ENCODE results near the gene BET1. TPM values are rescaled to one million over a fixed set of nuclear protein-coding genes. Genes with fewer than 3 reads are reported as not detected.
A peak's percentile ranks its signal among the peaks of the same experiment; 100 is the strongest.

The BET1 gene
- total and polyA plus RNA-seq, 2 donors: 33.2 to 39.5 TPM

DNA sequence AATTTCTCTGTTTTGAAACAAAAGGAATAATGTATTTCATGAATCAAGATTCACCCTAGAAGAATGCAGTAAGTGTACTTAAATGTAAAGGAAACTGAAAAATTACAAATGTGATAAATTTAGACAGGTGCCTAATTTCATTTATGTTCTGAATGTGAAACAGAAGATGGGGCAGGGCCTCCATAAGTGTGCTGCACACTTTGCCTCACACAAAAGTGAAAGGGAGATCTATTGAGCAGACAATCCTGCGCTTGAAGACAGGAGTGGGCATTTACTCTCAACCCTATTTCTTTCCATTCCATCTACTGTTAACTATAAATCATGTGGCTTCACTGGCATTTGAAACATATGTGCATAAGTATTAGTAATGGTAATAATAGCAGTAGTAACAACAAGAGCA, 46.4 kb downstream of the BET1 start:
- no peaks in the 10 kb centered on the region for H3K27me3 ChIP-seq (ENCODE audit: control insufficient read depth in 2 of 2, insufficient read depth in 1 of 2, low read length in 1 of 2)
- H3K27ac ChIP-seq (ENCODE audit: low read depth in 1 of 2, low read length in 1 of 2): no peak overlapping the region
- no peaks in the 10 kb centered on the region for H3K9me3 ChIP-seq (ENCODE audit: control insufficient read depth in 2 of 2, insufficient read depth in 1 of 2, low read length in 1 of 2)
- WGBS: 98% methylated on average over 1 of the region's 1 CpG
- no peak overlapping the region for H3K4me3 ChIP-seq (ENCODE audit: low read length in 2 of 2)
- no peaks in the 10 kb centered on the region for H3K4me1 ChIP-seq (ENCODE audit: control insufficient read depth in 2 of 2, insufficient read depth in 2 of 2, low read length in 2 of 2)
- no peaks in the 10 kb centered on the region for H3K36me3 ChIP-seq (ENCODE audit: control insufficient read depth in 2 of 2, insufficient read depth in 2 of 2, low read length in 1 of 2)
- DNase-seq (ENCODE audit: low read depth in 6 of 9, low spot score in 9 of 9): no peak

DNA sequence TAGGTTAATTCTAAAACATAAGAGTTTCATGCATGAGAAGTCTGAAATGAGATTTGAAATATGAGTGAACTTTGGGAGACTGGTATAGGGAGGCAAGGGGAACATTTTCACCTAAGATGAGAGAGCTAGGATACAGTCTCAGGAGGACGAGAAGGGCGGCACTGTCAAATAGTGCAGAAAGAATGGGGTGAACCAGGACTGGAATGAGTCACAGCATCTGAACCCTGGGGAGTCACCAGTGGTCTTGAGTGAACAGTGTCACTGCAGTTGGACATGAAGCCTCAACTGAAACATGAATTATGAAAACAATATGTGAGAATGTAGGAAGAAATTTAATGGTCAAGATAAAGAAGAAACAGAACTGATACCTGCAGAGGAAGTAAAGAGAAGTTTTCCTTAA, 48.9 kb downstream of the BET1 start:
- 94% methylated on average over 2 of the region's 2 CpGs for WGBS
- no peak overlapping the region for H3K27ac ChIP-seq (ENCODE audit: low read depth in 1 of 2, low read length in 1 of 2)
- no peak for DNase-seq (ENCODE audit: low read depth in 6 of 9, low spot score in 9 of 9)
- no peaks in the 10 kb centered on the region for H3K4me1 ChIP-seq (ENCODE audit: control insufficient read depth in 2 of 2, insufficient read depth in 2 of 2, low read length in 2 of 2)
- H3K4me3 ChIP-seq (ENCODE audit: low read length in 2 of 2): no peak overlapping the region
- H3K9me3 ChIP-seq (ENCODE audit: control insufficient read depth in 2 of 2, insufficient read depth in 1 of 2, low read length in 1 of 2): no peaks in the 10 kb centered on the region
- no peaks in the 10 kb centered on the region for H3K27me3 ChIP-seq (ENCODE audit: control insufficient read depth in 2 of 2, insufficient read depth in 1 of 2, low read length in 1 of 2)
- H3K36me3 ChIP-seq (ENCODE audit: control insufficient read depth in 2 of 2, insufficient read depth in 2 of 2, low read length in 1 of 2): no peaks in the 10 kb centered on the region

DNA sequence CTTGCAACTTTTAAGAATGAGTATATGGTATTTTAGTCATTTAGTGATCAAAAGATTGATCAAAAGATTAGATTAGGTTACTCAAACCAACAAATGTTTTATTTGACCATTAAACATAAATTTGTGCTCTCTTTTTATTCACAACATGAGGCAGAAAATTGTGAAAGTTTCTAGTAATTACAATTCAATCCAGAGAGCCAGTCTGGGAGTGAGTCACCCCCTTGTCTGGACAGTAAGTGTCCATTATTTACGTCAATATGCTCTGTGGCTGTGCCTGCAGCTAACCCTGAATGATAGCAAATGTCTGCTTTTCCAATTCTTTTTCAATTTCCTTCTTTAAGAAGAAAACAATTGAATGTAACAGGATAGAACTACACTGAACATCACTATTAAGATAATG, 54.7 kb downstream of the BET1 start:
- WGBS: 94% methylated on average over 1 of the region's 1 CpG
- Histone ChIP-seq H3K4me3 (ENCODE audit: low read length in 2 of 2) (no peak overlapping the region), H3K27ac (ENCODE audit: low read depth in 1 of 2, low read length in 1 of 2) (no peak overlapping the region), H3K36me3 (ENCODE audit: control insufficient read depth in 2 of 2, insufficient read depth in 2 of 2, low read length in 1 of 2) (no peaks in the 10 kb centered on the region), H3K27me3 (ENCODE audit: control insufficient read depth in 2 of 2, insufficient read depth in 1 of 2, low read length in 1 of 2) (no peaks in the 10 kb centered on the region), H3K9me3 (ENCODE audit: control insufficient read depth in 2 of 2, insufficient read depth in 1 of 2, low read length in 1 of 2) (no peaks in the 10 kb centered on the region), H3K4me1 (ENCODE audit: control insufficient read depth in 2 of 2, insufficient read depth in 2 of 2, low read length in 2 of 2) (no peaks in the 10 kb centered on the region)
- no peak for DNase-seq (ENCODE audit: low read depth in 6 of 9, low spot score in 9 of 9)

DNA sequence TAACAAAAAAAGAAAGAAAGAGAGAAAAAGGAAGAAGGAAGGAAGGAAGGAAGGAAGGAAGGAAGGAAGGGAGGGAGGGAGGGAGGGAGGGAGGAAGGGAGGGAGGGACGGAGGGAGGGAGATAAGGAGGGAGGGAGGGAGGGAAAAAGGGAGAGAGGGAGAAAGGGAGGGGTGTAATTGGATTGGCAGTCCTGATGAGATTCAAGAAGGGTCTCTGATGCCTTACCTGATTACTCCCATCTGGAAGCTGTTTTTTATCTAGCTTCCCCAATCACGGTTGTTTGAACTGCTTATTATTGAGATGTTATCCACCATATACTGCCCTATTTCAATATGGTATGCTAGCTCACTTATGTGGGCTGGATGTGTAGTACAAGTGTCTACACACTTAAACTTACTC, 55.3 kb downstream of the BET1 start:
- no peak for DNase-seq (ENCODE audit: low read depth in 6 of 9, low spot score in 9 of 9)
- H3K9me3 ChIP-seq (ENCODE audit: control insufficient read depth in 2 of 2, insufficient read depth in 1 of 2, low read length in 1 of 2): no peaks in the 10 kb centered on the region
- no peaks in the 10 kb centered on the region for H3K36me3 ChIP-seq (ENCODE audit: control insufficient read depth in 2 of 2, insufficient read depth in 2 of 2, low read length in 1 of 2)
- no peaks in the 10 kb centered on the region for H3K27me3 ChIP-seq (ENCODE audit: control insufficient read depth in 2 of 2, insufficient read depth in 1 of 2, low read length in 1 of 2)
- 94% methylated on average over 2 of the region's 2 CpGs for WGBS
- H3K4me3 ChIP-seq (ENCODE audit: low read length in 2 of 2): no peak overlapping the region
- no peaks in the 10 kb centered on the region for H3K4me1 ChIP-seq (ENCODE audit: control insufficient read depth in 2 of 2, insufficient read depth in 2 of 2, low read length in 2 of 2)
- no peak overlapping the region for H3K27ac ChIP-seq (ENCODE audit: low read depth in 1 of 2, low read length in 1 of 2)

DNA sequence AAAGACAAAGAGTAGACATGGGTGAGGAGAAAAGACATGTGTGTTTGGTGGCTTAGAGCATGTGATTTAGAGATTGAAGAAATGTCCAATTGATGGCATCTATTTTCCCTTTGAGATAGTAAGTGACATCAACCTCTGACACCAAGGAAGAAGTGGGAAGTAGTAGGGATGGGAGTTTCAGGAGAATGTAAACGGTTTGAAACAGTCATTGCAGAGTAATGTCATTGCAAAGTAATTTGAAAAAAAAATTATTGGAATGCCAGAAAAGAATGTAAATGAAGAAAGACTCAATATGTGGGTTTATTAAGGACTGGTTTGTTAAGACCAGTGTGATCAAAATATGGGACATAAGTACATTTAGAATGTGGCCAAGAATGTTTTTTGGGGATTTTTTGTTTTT, 56.0 kb downstream of the BET1 start:
- DNase-seq (ENCODE audit: low read depth in 6 of 9, low spot score in 9 of 9): no peak
- no peak overlapping the region for H3K4me3 ChIP-seq (ENCODE audit: low read length in 2 of 2)
- no peaks in the 10 kb centered on the region for H3K9me3 ChIP-seq (ENCODE audit: control insufficient read depth in 2 of 2, insufficient read depth in 1 of 2, low read length in 1 of 2)
- no peak overlapping the region for H3K27ac ChIP-seq (ENCODE audit: low read depth in 1 of 2, low read length in 1 of 2)
- H3K27me3 ChIP-seq (ENCODE audit: control insufficient read depth in 2 of 2, insufficient read depth in 1 of 2, low read length in 1 of 2): no peaks in the 10 kb centered on the region
- H3K36me3 ChIP-seq (ENCODE audit: control insufficient read depth in 2 of 2, insufficient read depth in 2 of 2, low read length in 1 of 2): no peaks in the 10 kb centered on the region
- 86% methylated on average over 1 of the region's 1 CpG for WGBS
- H3K4me1 ChIP-seq (ENCODE audit: control insufficient read depth in 2 of 2, insufficient read depth in 2 of 2, low read length in 2 of 2): no peaks in the 10 kb centered on the region

DNA sequence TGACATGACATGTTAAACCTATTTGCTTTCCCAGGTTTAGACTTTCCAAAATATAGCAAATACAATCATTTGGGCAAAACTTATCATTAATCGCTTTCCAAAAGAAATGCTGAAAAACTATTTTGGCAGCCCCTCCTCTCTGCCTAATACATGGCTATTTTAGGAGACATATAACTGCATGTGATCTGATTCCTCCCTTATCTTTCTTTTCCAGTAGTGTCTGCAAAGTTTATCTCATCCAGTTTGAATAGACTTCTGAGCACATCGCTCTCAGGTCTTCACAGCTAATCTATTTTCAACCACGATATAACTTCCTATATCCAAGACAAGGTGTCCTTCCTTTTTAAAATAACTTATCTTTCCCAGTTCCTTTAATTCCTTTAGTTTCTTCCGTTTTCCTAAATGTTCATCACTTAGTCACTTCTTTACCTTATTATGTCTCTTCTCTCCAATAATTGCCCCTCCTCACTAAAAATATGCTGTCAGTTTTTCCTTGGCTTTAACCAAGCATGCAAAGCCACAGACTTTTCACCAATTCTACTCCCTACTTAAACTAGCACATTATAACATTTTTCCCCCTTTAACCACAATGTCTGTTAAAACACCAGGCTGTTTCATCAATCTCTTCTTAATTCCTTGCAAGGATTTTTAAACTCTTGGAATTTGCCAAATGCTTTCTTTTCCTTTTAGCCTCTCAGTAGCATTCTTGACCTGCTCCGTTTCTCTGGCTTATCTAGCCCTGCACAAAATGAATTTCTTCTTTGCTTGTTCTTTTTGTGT, 58.2 kb downstream of the BET1 start:
- no peaks in the 10 kb centered on the region for H3K27me3 ChIP-seq (ENCODE audit: control insufficient read depth in 2 of 2, insufficient read depth in 1 of 2, low read length in 1 of 2)
- 53% methylated on average over 5 of the region's 5 CpGs for WGBS
- no peaks in the 10 kb centered on the region for H3K36me3 ChIP-seq (ENCODE audit: control insufficient read depth in 2 of 2, insufficient read depth in 2 of 2, low read length in 1 of 2)
- H3K4me3 ChIP-seq (ENCODE audit: low read length in 2 of 2): no peak overlapping the region
- DNase-seq (ENCODE audit: low read depth in 6 of 9, low spot score in 9 of 9): no peak
- no peak overlapping the region for H3K27ac ChIP-seq (ENCODE audit: low read depth in 1 of 2, low read length in 1 of 2)
- H3K9me3 ChIP-seq (ENCODE audit: control insufficient read depth in 2 of 2, insufficient read depth in 1 of 2, low read length in 1 of 2): no peaks in the 10 kb centered on the region
- H3K4me1 ChIP-seq (ENCODE audit: control insufficient read depth in 2 of 2, insufficient read depth in 2 of 2, low read length in 2 of 2): no peaks in the 10 kb centered on the region

DNA sequence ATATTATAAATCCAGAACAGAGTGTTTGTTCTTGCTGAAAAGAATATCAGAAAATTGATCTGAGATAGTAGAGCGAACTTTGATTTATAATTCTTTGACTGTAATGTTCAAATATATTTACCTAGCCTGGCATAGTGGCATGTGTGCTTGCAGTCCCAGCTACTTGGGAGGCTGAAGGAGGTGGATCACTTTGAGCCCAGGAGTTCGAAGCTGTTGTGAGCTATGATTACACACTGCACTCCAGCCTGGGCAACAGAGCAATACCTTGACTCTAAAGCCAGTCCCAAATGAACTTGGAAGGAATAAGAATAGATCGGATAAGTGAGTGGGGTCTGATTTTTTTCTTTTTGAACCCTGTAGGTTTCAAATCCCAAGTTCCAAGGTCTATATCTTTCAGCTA, 59.1 kb downstream of the BET1 start:
- Histone ChIP-seq H3K4me1 (ENCODE audit: control insufficient read depth in 2 of 2, insufficient read depth in 2 of 2, low read length in 2 of 2) (no peaks in the 10 kb centered on the region), H3K27me3 (ENCODE audit: control insufficient read depth in 2 of 2, insufficient read depth in 1 of 2, low read length in 1 of 2) (no peaks in the 10 kb centered on the region), H3K36me3 (ENCODE audit: control insufficient read depth in 2 of 2, insufficient read depth in 2 of 2, low read length in 1 of 2) (no peaks in the 10 kb centered on the region), H3K27ac (ENCODE audit: low read depth in 1 of 2, low read length in 1 of 2) (no peak overlapping the region), H3K9me3 (ENCODE audit: control insufficient read depth in 2 of 2, insufficient read depth in 1 of 2, low read length in 1 of 2) (no peaks in the 10 kb centered on the region), H3K4me3 (ENCODE audit: low read length in 2 of 2) (no peak overlapping the region)
- 24% methylated on average over 3 of the region's 3 CpGs for WGBS
- DNase-seq (ENCODE audit: low read depth in 6 of 9, low spot score in 9 of 9): no peak

DNA sequence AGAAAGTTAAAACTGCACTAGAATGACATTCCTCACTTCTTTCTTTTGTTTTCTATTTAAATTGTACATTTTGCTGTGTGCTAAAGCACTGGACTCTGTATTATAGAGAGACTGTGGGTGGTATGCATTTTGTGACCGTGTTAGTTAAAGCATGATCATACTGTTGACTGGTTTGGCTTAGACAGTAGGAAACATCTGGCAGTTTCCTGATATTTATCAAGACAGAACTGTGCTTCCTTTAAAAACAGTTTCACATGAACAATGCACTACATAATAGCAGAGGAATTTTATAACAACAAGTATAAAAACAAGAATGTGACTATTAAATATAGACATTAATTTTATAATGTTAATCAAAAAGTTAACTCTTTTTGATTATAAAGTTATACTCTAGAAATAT, 59.5 kb downstream of the BET1 start:
- WGBS: 2% methylated on average over 1 of the region's 1 CpG
- Histone ChIP-seq H3K9me3 (ENCODE audit: control insufficient read depth in 2 of 2, insufficient read depth in 1 of 2, low read length in 1 of 2) (no peaks in the 10 kb centered on the region), H3K4me3 (ENCODE audit: low read length in 2 of 2) (no peak overlapping the region), H3K4me1 (ENCODE audit: control insufficient read depth in 2 of 2, insufficient read depth in 2 of 2, low read length in 2 of 2) (no peaks in the 10 kb centered on the region), H3K27ac (ENCODE audit: low read depth in 1 of 2, low read length in 1 of 2) (no peak overlapping the region), H3K27me3 (ENCODE audit: control insufficient read depth in 2 of 2, insufficient read depth in 1 of 2, low read length in 1 of 2) (no peaks in the 10 kb centered on the region), H3K36me3 (ENCODE audit: control insufficient read depth in 2 of 2, insufficient read depth in 2 of 2, low read length in 1 of 2) (no peaks in the 10 kb centered on the region)
- no peak for DNase-seq (ENCODE audit: low read depth in 6 of 9, low spot score in 9 of 9)

DNA sequence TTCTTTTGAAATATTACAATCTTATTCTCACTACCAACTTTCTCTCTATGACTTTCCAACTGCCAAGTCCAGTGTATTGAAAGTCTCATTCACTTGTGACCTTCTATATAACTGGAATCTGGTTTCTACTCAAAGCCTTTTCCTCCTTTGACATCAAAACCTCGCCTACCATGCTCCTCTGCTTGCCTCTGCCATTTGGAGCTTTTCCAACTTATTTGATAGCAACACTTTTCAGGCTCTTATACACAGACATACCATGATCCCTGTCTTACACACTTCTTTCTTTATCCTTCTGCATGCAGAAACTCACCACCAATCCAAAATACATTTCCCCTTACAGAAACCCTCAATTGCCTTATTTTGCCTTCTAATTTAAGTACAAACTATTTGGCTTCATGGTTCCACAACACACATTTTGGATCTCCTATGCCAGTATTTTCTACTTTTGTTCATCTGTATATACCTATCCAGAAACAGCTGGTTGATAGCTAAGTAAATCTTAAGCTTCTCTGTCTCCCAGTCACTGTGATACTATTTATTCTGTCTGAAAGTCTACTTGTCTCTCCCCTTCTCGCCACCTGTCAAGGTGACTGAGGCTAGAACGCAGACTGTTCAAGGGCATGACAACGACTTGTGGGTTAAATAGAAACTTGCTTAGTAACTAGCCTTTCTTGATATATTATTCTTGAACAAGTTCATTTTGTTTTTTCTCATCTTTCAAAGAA, 60.2 kb downstream of the BET1 start:
- Histone ChIP-seq H3K4me1 (ENCODE audit: control insufficient read depth in 2 of 2, insufficient read depth in 2 of 2, low read length in 2 of 2) (no peaks in the 10 kb centered on the region), H3K27me3 (ENCODE audit: control insufficient read depth in 2 of 2, insufficient read depth in 1 of 2, low read length in 1 of 2) (no peaks in the 10 kb centered on the region), H3K27ac (ENCODE audit: low read depth in 1 of 2, low read length in 1 of 2) (no peak overlapping the region), H3K4me3 (ENCODE audit: low read length in 2 of 2) (no peak overlapping the region), H3K9me3 (ENCODE audit: control insufficient read depth in 2 of 2, insufficient read depth in 1 of 2, low read length in 1 of 2) (no peaks in the 10 kb centered on the region), H3K36me3 (ENCODE audit: control insufficient read depth in 2 of 2, insufficient read depth in 2 of 2, low read length in 1 of 2) (no peaks in the 10 kb centered on the region)
- peak in 1 of 9 donors; percentile 9 for DNase-seq (ENCODE audit: low read depth in 6 of 9, low spot score in 9 of 9)
- WGBS: 43% methylated on average over 4 of the region's 4 CpGs
